CD4-positive, alpha-beta T cell (primary cell): Measurements from ENCODE around the gene TIMM13. TPM values are rescaled to one million over a fixed set of nuclear protein-coding genes. Genes with fewer than 3 reads are reported as not detected.
"Not testable (repeated sequence)": the region's sequence is repeated elsewhere in the genome, so short reads cannot be mapped to it uniquely, and the experiment has no call there.

Experiments used
- ATAC-seq: fragments of 200-7000 bp; cut with Tn5 transposase; one replicate; pipeline ENCODE4 v1.10.0; 2022; ENCODE audit warnings: mild to moderate bottlenecking; ENCODE audit not compliant: poor library complexity
- CTCF ChIA-PET: fragments of 350-600 bp; sonication (Branson Sonifier 250); formaldehyde crosslinking; loops from one replicate; lab custom pipeline; 2021; ENCODE audit warnings: antibody characterized with exemption, inconsistent platforms; lab: Charles Lee
- POLR2A ChIA-PET: fragments of 350-600 bp; sonication (Branson Sonifier 250); formaldehyde crosslinking; loops from one replicate; lab custom pipeline; 2021; ENCODE audit warnings: antibody characterized with exemption, inconsistent platforms; lab: Charles Lee
- DNase-seq, 14 experiments: peaks; one replicate each; pipeline ENCODE4 v3.0.0-alpha.2; 2013 to 2020; ENCODE audit warnings: mixed read lengths in 2 of 14
- H3K27ac ChIP-seq, 2 donors: one replicate each; pipeline versions ENCODE4 v1.5.1 to v1.7.0; 2013; ENCODE audit warnings: low read length in 2 of 2, low read depth in 1 of 2, mild to moderate bottlenecking in 1 of 2
- H3K27me3 ChIP-seq, 2 experiments: 1 replicate in 1 of 2; 2 replicates in 1 of 2; pipeline versions ENCODE4 v1.6.1 to v1.7.0; 2013; ENCODE audit warnings: low read length in 2 of 2, control low read depth in 1 of 2, mild to moderate bottlenecking in 1 of 2, moderate library complexity in 1 of 2; ENCODE audit not compliant: insufficient read depth in 2 of 2, control insufficient read depth in 1 of 2
- H3K36me3 ChIP-seq: one replicate; pipeline ENCODE4 v1.6.1; 2013; ENCODE audit warnings: low read length, control low read depth; ENCODE audit not compliant: insufficient read depth
- H3K4me1 ChIP-seq: one replicate; pipeline ENCODE4 v1.6.1; 2013; ENCODE audit warnings: low read length, control low read depth; ENCODE audit not compliant: insufficient read depth
- H3K4me3 ChIP-seq: one replicate; pipeline ENCODE4 v1.5.1; 2013; ENCODE audit warnings: mild to moderate bottlenecking, low read length, moderate library complexity
- H3K9me3 ChIP-seq, 2 experiments: 1 replicate in 1 of 2; 2 replicates in 1 of 2; pipeline versions ENCODE4 v1.6.1 to v1.7.0; 2013; ENCODE audit warnings: low read length in 2 of 2, mild to moderate bottlenecking in 2 of 2, control low read depth in 1 of 2, moderate library complexity in 1 of 2; ENCODE audit not compliant: control insufficient read depth in 1 of 2, insufficient read depth in 1 of 2
- H3K27ac Mint-ChIP-seq: one replicate; pipeline ENCODE4 v1.8.0; 2020; ENCODE audit warnings: mixed read lengths
- H3K27me3 Mint-ChIP-seq: one replicate; pipeline ENCODE4 v1.8.0; 2021; ENCODE audit warnings: mixed read lengths
- H3K36me3 Mint-ChIP-seq: one replicate; pipeline ENCODE4 v1.8.0; 2021; ENCODE audit warnings: low read depth, mixed read lengths
- H3K4me1 Mint-ChIP-seq: one replicate; pipeline ENCODE4 v1.8.0; 2021; ENCODE audit warnings: low read depth, mixed read lengths
- H3K4me3 Mint-ChIP-seq: one replicate; pipeline ENCODE4 v1.8.0; 2020; ENCODE audit warnings: mild to moderate bottlenecking, mixed read lengths
- H3K9me3 Mint-ChIP-seq: one replicate; pipeline ENCODE4 v1.8.0; 2020; ENCODE audit warnings: mixed read lengths
- CTCF ChIP-seq: fragments of 200-600 bp; IDR thresholded peaks from one replicate; pipeline ENCODE4 v1.8.0; 2022; ENCODE audit warnings: antibody characterized with exemption, mild to moderate bottlenecking
- intact Hi-C, 2 experiments: fragments of 100-400 bp; cut with DNase I in 1 of 2; cut with micrococcal nuclease in 1 of 2; formaldehyde crosslinking; loops; one replicate each; pipeline versions ENCODE4 v1.15.1 to v1.9.0; 2023 to 2025; cut with DNase I, micrococcal nuclease
- total RNA-seq, 174 experiments: library from RNA in 2 of 174; stranded (reverse) in 2 of 174; gene quantifications; one replicate each; pipeline ENCODE4 v1.2.3 and lab custom pipeline; 2021 to 2026

TIMM13 gene
- total RNA-seq, 2 experiments from 2014 or later = 17.3 to 22.3 TPM

GRCh38 chr19:2474232-2475017 lies 47.0 kb upstream of the TIMM13 start:
- TF ChIP-seq CTCF = peak; percentile 97
- Histone ChIP-seq H3K4me1 (peaks cover 42% of the 10 kb centered on the region), H3K36me3 (peaks cover 8% of the 10 kb centered on the region), H3K27ac (peak overlapping the region in 1 of 2 donors; percentile 70), H3K27me3 (no peaks in the 10 kb centered on the region), H3K9me3 (no peaks in the 10 kb centered on the region), H3K4me3 (peak overlapping the region; percentile 86)
- ChIA-PET POLR2A (interaction anchor here (0.7 to 5.2 kb wide), 10 partner anchors 18 to 891 kb away, joined by 3 to 272 read pairs (median 50); partner anchors contain the start of gene LMNB2), CTCF (interaction anchor here (0.8 to 9.5 kb wide), 5 partner anchors 79 to 162 kb away, joined by 3 to 57 read pairs (median 15); no protein-coding TSS in a partner anchor)
- H3K9me3 Mint-ChIP-seq = no peaks in the 10 kb centered on the region
- H3K27ac Mint-ChIP-seq = peak overlapping the region; percentile 91
- peak overlapping the region; percentile 87 for H3K4me3 Mint-ChIP-seq
- peaks cover 28% of the 10 kb centered on the region for H3K36me3 Mint-ChIP-seq
- H3K4me1 Mint-ChIP-seq = peaks cover 25% of the 10 kb centered on the region
- peak; percentile 74 to 94 (median 80) for DNase-seq
- intact Hi-C loops = loop anchor here (1.0 to 5.0 kb wide), 5 partner anchors 88 to 237 kb away; partner anchors contain the start of genes PLEKHJ1 (in 1 of the 2) and SF3A2 (in 1 of the 2)
- H3K27me3 Mint-ChIP-seq = peaks cover 4% of the 10 kb centered on the region
- peak; percentile 39 for ATAC-seq

GRCh38 chr19:2469915-2470200 lies 42.5 kb upstream of the TIMM13 start:
- H3K27ac Mint-ChIP-seq, H3K27ac ChIP-seq, H3K9me3 Mint-ChIP-seq, H3K4me3 Mint-ChIP-seq, H3K9me3 ChIP-seq, H3K36me3 ChIP-seq, H3K27me3 Mint-ChIP-seq, H3K36me3 Mint-ChIP-seq, POLR2A ChIA-PET, DNase-seq, H3K4me1 Mint-ChIP-seq, H3K27me3 ChIP-seq, ATAC-seq, H3K4me3 ChIP-seq: not testable (repeated sequence)
- H3K4me1 ChIP-seq = peaks cover 12% of the 10 kb centered on the region
- intact Hi-C loops = loop anchor here in 1 of 2 experiments (5.0 kb wide), 1 partner anchor 233 kb away; the partner anchor contains the start of genes PLEKHJ1 and SF3A2
- CTCF ChIA-PET = interaction anchor here (2.0 to 9.5 kb wide), 3 partner anchors 142 to 167 kb away, joined by 8 to 57 read pairs (median 10); no protein-coding TSS in a partner anchor

- Histone ChIP-seq H3K4me3 (no peak overlapping the region), H3K36me3 (no peaks in the 10 kb centered on the region), H3K4me1 (peaks cover 8% of the 10 kb centered on the region), H3K27ac (no peak overlapping the region), H3K27me3 (no peaks in the 10 kb centered on the region), H3K9me3 (no peaks in the 10 kb centered on the region)
- no peaks in the 10 kb centered on the region for H3K36me3 Mint-ChIP-seq
- POLR2A ChIA-PET = no interaction called here
- no peak for TF ChIP-seq CTCF
- peaks cover 5% of the 10 kb centered on the region for H3K4me1 Mint-ChIP-seq
- no peaks in the 10 kb centered on the region for H3K9me3 Mint-ChIP-seq
- intact Hi-C loops = no loop called here
- ATAC-seq = no peak
- no peak overlapping the region for H3K4me3 Mint-ChIP-seq
- no peaks in the 10 kb centered on the region for H3K27me3 Mint-ChIP-seq
- CTCF ChIA-PET = interaction anchor here (1.1 to 9.5 kb wide), 4 partner anchors 142 to 168 kb away, joined by 3 to 57 read pairs (median 9); no protein-coding TSS in a partner anchor
- peak in 2 of 14 experiments; percentile 20 to 48 for DNase-seq
- no peak overlapping the region for H3K27ac Mint-ChIP-seq
These were observed 41.9 kb upstream of the TIMM13 start for GRCh38 chr19:2469102-2469914.
